HUDEP-2 (cell line): ENCODE results near the gene CD22.

Experiments used
- DNase-seq, 76 experiments: peaks; one replicate each; lab custom pipeline; 2025; ENCODE audit not compliant: unreplicated experiment in 76 of 76; lab: John Stamatoyannopoulos, UW

CD22 gene

DNA sequence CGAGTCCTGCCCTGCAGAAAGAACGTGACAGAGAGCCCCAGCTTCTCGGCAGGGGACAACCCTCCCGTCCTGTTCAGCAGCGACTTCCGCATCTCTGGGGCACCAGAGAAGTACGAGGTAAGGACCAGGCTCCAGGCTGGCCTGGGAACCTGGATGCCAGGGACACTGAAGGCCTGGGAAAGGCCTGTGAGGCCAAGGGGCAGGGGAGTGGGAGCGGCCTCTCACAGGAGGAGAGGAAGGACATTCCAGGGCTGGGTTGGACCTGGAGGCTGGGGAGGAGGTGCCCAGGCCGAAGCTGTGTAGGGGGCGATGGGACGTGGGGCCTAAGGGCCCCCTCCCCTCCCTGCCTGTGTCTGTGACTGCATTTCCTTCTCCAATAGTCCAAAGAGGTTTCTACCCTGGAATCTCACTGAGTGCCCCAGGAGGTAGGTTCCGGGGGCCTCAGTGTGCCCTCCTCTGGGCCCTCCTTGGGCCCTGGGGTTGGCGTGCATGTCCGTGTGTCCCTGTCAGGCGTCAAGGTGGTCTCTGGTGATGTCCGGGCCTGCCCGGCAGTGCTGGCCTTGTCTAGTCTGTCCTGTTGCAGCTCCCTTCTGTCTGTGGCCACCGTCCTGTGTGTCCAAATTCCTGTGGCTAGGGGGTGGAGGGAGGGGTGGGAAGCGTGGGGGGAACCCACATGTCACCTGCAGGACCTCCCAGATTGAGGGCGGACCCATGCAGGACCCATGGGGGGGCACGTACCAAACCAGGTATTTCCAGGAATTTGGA is 16.9 kb upstream of the CD22 start:
- DNase-seq: no peak

DNA sequence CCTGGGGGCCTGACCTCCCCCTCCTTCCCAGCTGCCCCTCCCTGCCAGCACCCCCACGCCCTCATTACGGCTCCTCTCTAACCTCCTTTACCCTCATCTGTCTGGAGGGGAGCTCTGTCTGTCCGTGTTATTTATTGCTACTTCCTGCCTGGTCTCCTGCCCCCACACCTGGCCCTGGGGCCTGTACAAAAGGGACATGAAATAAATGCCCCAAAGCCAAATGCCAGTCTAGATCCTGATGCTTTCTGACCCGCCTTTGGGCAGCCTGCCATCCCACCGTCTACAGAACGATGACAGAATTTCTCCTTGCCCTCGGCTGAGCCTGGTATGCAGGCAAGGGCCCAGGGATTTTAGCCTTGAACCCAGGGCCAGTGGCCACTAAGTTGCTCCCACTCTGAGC is 15.4 kb upstream of the CD22 start:
- peak in 5 of 76 experiments; percentile 16 to 24 (median 21) for DNase-seq

DNA sequence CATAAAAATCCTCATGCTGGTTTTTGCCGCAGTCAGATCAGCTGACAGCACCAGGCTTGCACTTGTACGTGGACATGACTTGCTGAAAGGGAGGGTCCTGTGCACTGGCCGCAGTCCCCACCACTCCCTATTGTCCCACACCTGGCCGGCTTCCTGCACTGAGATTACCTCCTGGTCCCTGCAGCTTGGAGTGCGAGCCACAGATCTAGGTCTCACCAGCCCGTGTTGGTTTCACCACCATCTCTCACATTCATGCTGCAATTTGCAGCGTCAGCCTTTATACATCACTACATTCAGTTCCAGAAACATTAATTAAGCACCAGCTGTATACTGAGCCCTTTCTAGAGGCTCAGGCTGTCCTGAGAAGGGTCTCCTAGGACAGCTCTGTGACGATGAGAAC is 15.0 kb upstream of the CD22 start:
- no peak for DNase-seq

DNA sequence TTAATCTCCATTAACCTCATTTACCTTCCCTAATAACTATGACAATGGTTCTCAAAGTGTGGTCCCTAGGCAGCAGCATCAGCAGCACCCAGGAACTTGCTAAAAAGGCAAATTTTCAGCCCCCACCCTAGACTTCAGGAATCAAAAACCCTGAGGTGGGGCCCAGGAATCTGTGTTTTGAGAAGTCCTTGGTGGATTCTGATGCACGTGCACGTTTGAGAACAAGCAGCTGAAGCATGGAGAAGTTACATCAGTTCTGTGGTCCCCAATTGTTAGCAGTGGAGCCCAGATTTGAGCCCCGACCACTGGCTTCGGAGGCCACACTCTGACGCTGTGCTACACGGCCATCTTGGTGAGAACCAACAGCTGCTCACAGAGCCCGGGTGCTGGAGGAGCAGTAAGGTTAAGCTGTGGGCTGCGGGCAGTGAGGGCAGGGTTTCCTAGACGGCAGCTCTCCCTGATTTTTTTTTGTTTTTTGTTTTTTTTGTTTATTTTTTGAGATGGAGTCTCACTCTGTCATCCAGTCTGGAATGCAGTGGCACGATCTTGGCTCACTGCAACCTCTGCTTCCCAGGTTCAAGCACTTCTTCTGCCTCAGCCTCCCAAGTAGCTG is 14.0 kb upstream of the CD22 start:
- no peak for DNase-seq

DNA sequence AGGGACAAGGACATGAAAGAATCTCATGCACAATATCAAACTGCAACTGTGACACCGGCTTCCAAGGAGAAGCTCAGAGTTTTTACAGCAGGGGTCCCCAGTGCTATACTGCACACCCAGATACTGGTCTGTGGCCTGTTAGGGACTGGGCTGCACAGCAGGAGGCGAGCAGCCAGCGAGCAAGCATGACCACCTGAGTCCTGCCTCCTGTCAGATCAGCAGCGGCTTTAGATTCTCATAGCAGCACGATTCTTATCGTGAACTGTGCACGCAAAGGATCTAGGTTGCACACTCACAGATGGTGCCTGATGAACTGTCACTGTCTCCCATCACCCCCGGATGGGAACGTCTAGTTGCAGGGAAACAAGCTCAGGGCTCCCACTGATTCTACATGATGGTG is 13.1 kb upstream of the CD22 start:
- DNase-seq: no peak

DNA sequence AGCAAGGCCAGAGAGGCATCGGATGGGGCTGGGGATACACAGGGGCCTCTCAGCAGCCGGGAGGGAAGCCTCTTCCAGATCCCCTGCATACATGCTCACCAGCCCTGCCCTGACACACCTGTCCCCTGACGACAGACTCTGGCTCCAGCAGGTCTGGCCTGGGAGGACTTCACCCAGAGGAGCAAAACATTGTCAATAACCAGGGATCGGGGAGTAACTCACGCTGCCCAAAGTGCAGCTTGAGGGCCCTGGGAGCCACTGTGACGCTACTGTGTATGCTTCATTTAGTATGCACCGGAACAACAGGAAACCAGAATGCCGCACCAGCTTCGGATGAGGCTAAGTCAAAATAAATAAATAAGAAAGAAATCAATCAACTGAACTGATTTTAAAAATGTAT is 12.4 kb upstream of the CD22 start:
- no peak for DNase-seq

DNA sequence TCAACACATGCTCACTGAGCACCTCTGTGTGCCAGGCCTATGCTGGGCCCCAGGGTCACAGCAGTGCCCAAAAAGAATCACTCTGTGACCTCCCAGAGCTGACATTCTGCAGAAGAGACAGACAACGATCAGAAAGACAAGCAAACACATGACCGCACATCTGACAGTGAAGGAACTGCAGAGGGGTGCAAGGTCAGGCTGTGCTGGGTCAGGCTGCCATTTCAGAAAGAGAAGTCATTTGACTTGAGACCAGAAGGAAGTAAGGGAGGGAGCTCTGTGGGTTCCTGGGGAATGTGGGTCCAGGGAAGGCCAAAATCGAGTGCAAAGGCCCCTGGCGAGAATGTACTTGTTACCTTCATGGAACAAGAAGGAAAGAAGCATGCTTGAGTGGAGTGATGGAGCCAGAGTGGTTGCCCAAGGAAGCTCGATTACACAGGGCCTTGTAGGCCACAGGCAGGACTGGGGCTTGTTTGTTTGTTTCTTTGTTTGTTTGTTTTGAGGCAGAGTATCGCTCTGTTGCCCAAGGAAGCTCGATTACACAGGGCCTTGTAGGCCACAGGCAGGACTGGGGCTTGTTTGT is 11.4 kb upstream of the CD22 start:
- no peak for DNase-seq

DNA sequence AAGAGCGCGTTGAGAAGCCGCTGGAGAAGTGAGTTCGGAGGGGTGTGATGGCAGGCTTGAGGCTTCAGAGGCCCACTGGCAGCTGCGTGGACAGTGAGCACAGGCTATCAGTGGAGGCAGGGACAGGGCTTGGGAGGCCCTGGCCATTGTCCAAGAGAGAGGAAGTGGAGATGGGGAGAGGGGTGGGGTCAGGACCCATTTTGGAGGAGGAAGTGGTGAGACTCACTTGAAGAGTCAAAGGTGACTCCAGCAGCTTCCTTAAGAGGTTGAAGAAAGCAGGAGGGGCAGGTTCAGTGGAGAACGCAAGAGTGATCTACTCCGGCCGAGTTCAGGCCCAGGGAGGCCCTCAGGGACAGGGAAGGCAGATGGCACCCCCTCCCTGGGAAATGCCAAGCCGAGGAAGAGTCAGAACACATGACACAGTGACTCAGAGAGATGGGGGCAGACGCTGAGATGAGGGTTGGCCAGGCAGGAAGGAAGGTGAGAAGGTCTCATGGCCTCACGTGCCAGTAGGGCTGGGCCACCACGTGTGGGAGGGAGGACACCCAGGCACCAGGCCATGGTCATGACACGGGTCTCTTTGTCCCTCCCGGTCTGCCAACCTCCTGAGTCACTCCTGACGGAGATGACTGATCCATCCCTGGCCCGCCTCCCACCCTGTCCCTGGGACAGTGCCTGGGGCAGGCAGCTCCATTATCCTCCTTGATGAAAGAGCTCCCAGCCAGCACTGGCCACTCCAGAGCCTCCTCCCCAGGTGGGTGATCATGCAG is 10.1 kb upstream of the CD22 start:
- DNase-seq: peak in 68 of 76 experiments; percentile 25 to 89 (median 74)

DNA sequence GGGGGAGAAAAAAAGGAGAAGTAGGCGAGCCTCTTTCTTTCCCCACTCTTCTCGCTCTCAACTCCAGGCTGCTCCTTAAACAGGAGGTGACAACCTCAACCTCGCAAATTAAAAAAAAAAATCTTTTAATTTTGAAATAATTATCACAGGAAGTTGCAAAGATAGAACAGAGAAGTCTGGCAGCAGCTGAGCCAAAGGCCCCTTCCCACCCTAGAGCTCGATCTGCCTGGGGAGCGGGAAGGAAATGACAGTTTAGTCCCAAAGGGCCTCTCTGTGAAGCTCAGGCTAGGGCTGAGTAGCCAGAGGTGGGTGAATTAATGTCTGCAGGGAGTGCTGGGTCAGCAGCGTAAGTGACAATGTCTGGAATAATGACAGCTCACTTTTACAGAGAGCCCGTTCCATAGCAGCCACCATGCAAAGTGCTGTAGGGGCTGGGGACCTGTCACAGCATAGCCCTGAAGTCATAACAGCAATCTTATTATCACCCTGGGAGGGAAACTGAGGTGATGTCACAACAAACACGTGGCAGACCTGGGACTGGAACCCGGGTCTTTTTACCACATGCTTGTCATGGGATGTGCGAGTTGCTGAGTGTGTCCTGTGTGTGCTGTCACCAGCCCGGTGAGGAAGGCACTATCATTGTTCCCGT is 8.8 kb upstream of the CD22 start:
- DNase-seq: no peak

DNA sequence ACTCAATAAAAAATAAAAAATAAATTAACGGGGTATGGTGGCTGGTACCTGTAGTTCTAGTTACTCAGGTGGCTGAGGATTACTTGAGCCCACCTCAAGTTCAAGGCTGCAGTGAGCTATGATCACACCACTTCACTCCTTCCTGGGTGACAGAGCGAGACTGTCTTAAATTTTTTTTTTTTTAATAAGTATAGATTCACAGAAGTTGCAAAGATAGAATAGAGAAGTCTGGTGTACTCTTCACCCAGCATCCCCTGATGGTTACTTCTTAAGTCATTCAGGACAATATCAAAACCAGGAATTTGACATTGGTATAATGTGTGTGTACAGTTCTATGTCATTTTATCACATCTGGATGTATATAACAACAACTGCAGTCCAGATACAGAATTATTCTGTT is 7.7 kb upstream of the CD22 start:
- DNase-seq: no peak

DNA sequence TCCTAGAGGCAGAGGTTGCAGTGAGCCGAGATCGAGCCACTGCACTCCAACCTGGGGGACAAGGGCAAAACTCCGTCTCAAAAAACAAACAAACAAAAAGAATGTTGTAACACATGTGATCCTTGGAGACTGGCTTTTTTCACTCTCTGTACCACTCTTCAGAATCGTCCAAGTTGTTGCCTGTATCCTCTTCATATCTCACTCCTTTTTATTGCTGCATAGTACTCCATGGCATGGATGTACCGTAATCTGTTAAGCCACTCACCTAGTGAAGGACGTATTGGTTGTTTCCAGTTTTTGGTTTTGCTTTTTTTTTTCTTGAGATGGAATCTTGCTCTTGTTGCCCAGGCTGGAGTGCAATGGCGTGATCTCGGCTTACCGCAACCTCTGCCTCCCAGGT is 7.0 kb upstream of the CD22 start:
- no peak for DNase-seq

DNA sequence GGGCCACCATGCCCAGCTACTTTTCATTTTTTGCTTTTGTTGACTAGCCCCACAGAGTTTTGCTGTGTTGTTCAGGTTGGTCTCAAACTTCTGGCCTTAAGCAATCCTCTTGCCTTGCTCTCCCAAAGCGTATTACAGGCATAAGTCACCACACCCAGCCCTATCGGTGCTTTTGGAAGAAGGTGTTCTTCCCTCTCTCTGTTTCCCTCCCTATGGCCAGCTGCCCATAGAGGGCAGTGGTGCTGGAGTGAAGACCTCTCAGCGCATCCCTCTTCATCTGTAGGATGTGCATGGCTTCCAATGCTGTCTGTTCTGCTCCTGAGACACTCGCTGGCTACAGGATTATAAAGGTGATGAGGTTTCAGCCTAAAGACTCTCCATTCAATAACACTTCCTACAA is 1.3 kb upstream of the CD22 start:
- DNase-seq: peak in 4 of 76 experiments; percentile 25 to 44 (median 26)

DNA sequence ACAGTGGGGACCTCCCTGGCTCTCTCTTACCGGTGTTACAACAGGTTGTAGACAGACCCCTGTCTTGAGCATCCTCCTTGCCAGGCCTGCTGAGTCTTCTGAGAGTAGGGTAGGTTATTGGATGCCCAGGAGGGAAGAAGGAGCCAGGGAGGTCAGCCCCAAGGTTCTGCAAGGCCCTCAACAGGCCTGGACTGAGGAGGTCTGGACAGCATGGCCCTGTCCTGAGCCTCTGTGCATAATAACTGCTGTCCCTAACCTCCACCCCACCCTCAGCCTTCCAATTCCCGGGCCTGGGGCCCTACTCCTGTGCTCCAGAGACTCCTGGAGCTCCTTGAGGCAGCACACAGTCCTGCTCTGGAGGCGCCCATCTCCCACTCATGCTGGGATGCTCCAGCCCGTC is 336 bp downstream of the CD22 start:
- DNase-seq: no peak

DNA sequence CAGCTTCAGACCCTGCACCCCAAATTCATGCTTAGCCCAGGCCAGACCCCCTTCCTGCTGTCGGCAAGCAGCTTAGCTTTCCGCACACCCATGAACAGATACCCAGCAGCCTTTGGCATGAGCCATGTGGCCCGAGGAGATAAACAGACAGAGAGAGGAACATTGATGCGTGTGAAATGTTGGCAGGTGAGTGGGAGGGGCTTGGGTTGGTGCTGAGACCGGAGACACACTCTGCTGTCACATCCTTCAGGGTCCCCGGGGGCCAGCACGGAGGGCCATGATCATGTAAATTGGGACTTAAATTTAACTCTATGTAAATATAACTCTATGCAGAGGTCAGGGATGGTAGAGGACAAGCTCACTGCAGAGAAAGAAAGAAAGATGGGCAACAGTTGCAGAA is 1.5 kb downstream of the CD22 start:
- peak in 12 of 76 experiments; percentile 11 to 50 (median 26) for DNase-seq

DNA sequence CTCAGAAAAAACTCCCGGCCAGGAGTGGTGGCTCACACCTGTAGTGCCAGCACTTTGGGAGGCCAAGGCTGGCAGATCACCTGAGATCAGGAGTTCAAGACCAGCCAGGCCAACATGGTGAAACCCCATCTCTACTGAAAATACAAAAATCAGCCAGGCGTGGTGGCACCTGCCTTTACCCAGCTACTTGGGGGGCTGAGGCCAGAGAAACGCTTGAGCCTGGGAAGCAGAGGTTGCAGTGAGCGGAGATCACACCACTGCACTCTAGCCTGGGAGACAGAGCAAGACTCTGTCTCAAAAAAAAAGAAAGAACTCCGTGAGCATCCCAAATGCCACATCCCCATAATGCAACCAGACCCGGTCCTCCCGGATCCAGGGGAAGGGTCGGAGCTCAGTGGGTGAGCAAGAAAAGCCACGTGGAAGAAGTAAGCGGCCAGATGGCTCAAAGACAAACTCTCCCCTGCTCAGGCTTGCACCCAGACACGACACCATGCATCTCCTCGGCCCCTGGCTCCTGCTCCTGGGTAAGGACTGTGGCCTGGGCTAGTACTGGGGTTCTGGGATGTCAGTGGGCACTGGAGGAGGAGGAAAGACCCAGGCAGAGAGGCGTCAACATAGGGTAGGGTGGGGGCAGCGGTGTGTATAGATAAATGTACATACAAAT is 2.7 kb downstream of the CD22 start:
- no peak for DNase-seq

DNA sequence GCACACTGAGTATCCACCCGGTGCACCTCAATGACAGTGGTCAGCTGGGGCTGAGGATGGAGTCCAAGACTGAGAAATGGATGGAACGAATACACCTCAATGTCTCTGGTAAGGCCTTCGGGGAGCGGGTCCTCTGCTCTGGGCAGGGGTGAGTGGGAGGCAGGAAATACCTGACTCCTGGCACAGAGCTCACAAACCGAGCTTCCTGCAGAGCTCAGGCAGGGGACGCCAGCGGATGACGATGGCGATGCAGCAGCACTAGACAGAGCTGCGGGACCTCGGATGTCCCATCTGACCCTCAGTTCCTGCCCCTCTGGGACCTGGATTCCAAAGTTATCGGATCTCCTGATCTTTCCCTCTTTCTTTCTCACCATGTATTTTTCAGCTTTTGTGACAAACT is 3.8 kb downstream of the CD22 start:
- DNase-seq: no peak

DNA sequence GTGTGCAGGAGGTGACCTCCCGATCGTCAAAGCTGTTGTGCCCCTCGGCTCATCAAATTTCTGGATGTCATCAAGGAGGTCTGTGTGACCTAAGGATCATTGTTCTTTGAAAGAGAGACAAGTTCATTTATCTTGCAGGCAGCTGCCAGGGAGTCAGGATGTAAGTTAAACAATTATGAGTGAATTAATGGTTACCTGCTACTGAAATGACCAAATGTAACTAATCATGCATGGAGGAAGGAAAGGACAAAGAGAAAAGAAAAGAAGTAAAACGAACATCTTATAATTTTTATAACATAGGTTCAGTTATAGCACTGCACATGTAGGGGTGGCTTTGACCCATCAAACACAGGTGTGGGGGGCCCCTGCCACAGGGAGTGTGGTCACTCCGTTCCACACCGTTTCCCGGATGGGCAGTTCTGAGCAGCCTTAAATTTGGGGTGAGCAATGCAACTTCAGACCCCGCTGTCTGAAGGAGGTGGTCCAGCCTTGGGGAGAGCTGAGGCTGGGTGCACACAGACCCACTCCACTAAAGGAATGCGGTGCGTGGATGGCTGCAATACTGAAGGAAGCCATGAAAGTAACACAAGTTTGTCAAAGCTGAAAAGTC is 5.3 kb downstream of the CD22 start:
- DNase-seq: no peak

DNA sequence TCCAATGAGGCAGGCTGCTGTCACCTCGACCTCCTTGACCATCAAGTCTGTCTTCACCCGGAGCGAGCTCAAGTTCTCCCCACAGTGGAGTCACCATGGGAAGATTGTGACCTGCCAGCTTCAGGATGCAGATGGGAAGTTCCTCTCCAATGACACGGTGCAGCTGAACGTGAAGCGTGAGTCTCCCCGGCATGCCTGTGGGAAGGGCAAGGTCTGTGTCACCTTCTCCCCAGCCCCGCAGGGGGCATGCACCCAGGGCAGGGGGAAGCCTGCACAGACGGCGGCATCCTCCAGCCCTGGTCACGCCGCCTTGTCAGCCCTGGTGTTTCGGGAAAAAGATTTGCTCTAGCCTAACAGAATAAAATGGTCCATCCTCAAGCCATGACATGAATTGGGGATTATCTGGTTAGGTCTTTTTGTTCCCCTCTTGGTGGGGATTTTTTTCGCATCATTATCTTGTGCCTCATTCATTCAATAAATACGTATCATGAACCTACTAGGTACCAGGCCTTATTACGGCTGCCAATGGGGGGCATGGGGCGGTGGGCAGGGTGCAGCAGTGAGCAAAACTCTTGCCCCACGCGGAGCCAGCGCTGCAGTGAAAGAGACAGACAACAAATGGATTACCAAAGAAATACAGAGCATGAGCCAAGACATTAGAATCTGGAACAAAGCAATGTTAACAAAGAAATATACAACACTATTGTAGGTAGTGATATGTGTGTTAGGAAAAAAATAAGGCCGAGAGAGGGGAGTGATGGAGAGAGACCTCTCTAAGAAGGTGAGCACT is 7.4 kb downstream of the CD22 start:
- DNase-seq: no peak
